ENCODE results near the gene EMILIN1. TPM values are rescaled to one million over a fixed set of nuclear protein-coding genes. Genes with fewer than 3 reads are reported as not detected.

EMILIN1 gene
- total and polyA plus RNA-seq, 9 donors = 66.4 to 146 (median 110) TPM

GRCh38 chr2:27040282-27040681, 38.1 kb upstream of the EMILIN1 start:
- Histone ChIP-seq H3K27me3 (ENCODE audit: control insufficient read depth, insufficient read depth, low read length) (no peaks in the 10 kb centered on the region), H3K36me3 (ENCODE audit: control insufficient read depth, insufficient read depth, low read length) (peaks cover 67% of the 10 kb centered on the region), H3K4me1 (ENCODE audit: control insufficient read depth, insufficient read depth, low read length) (peaks cover 15% of the 10 kb centered on the region), H3K9me3 (replicated peaks; ENCODE audit: control insufficient read depth, low read depth, low read length) (no peaks in the 10 kb centered on the region), H3K4me3 (ENCODE audit: low read length) (no peak overlapping the region), H3K27ac (ENCODE audit: low read length) (no peak overlapping the region)
- WGBS (ENCODE audit: insufficient coverage) = 90% methylated on average over 6 of the region's 8 CpGs
- DNase-seq = no peak

GRCh38 chr2:27041752-27042151, 36.7 kb upstream of the EMILIN1 start:
- H3K36me3 ChIP-seq (ENCODE audit: control insufficient read depth, insufficient read depth, low read length) = peaks cover 52% of the 10 kb centered on the region

GRCh38 chr2:27042159-27042661, 36.2 kb upstream of the EMILIN1 start:
- H3K4me1 ChIP-seq (ENCODE audit: control insufficient read depth, insufficient read depth, low read length) = peaks cover 10% of the 10 kb centered on the region
- no peaks in the 10 kb centered on the region for H3K27me3 ChIP-seq (ENCODE audit: control insufficient read depth, insufficient read depth, low read length)
- 56% methylated on average over 2 of the region's 10 CpGs for WGBS (ENCODE audit: insufficient coverage)
- DNase-seq = peak; percentile 40
- H3K9me3 ChIP-seq (replicated peaks; ENCODE audit: control insufficient read depth, low read depth, low read length) = no peaks in the 10 kb centered on the region
- H3K27ac ChIP-seq (ENCODE audit: low read length) = no peak overlapping the region
- no peak overlapping the region for H3K4me3 ChIP-seq (ENCODE audit: low read length)
- H3K36me3 ChIP-seq (ENCODE audit: control insufficient read depth, insufficient read depth, low read length) = peaks cover 48% of the 10 kb centered on the region

More at GRCh38 chr2:27041752-27042151, 36.7 kb upstream of the EMILIN1 start:
- Histone ChIP-seq H3K9me3 (replicated peaks; ENCODE audit: control insufficient read depth, low read depth, low read length) (no peaks in the 10 kb centered on the region), H3K27ac (ENCODE audit: low read length) (peak overlapping the region; percentile 8), H3K4me3 (ENCODE audit: low read length) (no peak overlapping the region), H3K4me1 (ENCODE audit: control insufficient read depth, insufficient read depth, low read length) (peaks cover 13% of the 10 kb centered on the region), H3K27me3 (ENCODE audit: control insufficient read depth, insufficient read depth, low read length) (no peaks in the 10 kb centered on the region)
- DNase-seq = peak; percentile 43
- 27% methylated on average over 2 of the region's 5 CpGs for WGBS (ENCODE audit: insufficient coverage)

- Histone ChIP-seq H3K4me3 (ENCODE audit: low read length) (no peak overlapping the region), H3K36me3 (ENCODE audit: control insufficient read depth, insufficient read depth, low read length) (peaks cover 39% of the 10 kb centered on the region), H3K4me1 (ENCODE audit: control insufficient read depth, insufficient read depth, low read length) (peaks cover 10% of the 10 kb centered on the region), H3K27me3 (ENCODE audit: control insufficient read depth, insufficient read depth, low read length) (no peaks in the 10 kb centered on the region), H3K9me3 (replicated peaks; ENCODE audit: control insufficient read depth, low read depth, low read length) (no peaks in the 10 kb centered on the region), H3K27ac (ENCODE audit: low read length) (no peak overlapping the region)
- 61% methylated on average over 3 of the region's 7 CpGs for WGBS (ENCODE audit: insufficient coverage)
- no peak for DNase-seq
These were observed 35.3 kb upstream of the EMILIN1 start for GRCh38 chr2:27042985-27043634.

- DNase-seq = no peak
- Histone ChIP-seq H3K27ac (ENCODE audit: low read length) (peak overlapping the region; percentile 97), H3K27me3 (ENCODE audit: control insufficient read depth, insufficient read depth, low read length) (no peaks in the 10 kb centered on the region), H3K9me3 (replicated peaks; ENCODE audit: control insufficient read depth, low read depth, low read length) (no peaks in the 10 kb centered on the region), H3K4me1 (ENCODE audit: control insufficient read depth, insufficient read depth, low read length) (peaks cover 13% of the 10 kb centered on the region), H3K36me3 (ENCODE audit: control insufficient read depth, insufficient read depth, low read length) (peaks cover 19% of the 10 kb centered on the region), H3K4me3 (ENCODE audit: low read length) (peak overlapping the region; percentile 89)
- under 1% methylated on average over 42 of the region's 52 CpGs for WGBS (ENCODE audit: insufficient coverage)
These were observed 28.8 kb upstream of the EMILIN1 start for GRCh38 chr2:27049422-27050280.

GRCh38 chr2:27050281-27050995, 28.0 kb upstream of the EMILIN1 start:
- peak; percentile 98 for DNase-seq
- Histone ChIP-seq H3K36me3 (ENCODE audit: control insufficient read depth, insufficient read depth, low read length) (peaks cover 27% of the 10 kb centered on the region), H3K9me3 (replicated peaks; ENCODE audit: control insufficient read depth, low read depth, low read length) (no peaks in the 10 kb centered on the region), H3K4me1 (ENCODE audit: control insufficient read depth, insufficient read depth, low read length) (peaks cover 13% of the 10 kb centered on the region), H3K27me3 (ENCODE audit: control insufficient read depth, insufficient read depth, low read length) (no peaks in the 10 kb centered on the region), H3K27ac (ENCODE audit: low read length) (peak overlapping the region; percentile 97), H3K4me3 (ENCODE audit: low read length) (peak overlapping the region; percentile 89)
- WGBS (ENCODE audit: insufficient coverage) = 0% methylated on average over 39 of the region's 48 CpGs

- peak; percentile 97 for DNase-seq
- Histone ChIP-seq H3K27me3 (ENCODE audit: control insufficient read depth, insufficient read depth, low read length) (no peaks in the 10 kb centered on the region), H3K4me1 (ENCODE audit: control insufficient read depth, insufficient read depth, low read length) (peaks cover 13% of the 10 kb centered on the region), H3K4me3 (ENCODE audit: low read length) (peak within 1 kb of the TSS; percentile 89), H3K9me3 (replicated peaks; ENCODE audit: control insufficient read depth, low read depth, low read length) (no peaks in the 10 kb centered on the region), H3K36me3 (ENCODE audit: control insufficient read depth, insufficient read depth, low read length) (peaks cover 35% of the 10 kb centered on the region), H3K27ac (ENCODE audit: low read length) (peak within 1 kb of the TSS; percentile 97)
- WGBS (ENCODE audit: insufficient coverage) = under 1% methylated on average over 66 of the region's 67 CpGs
These were observed 27.2 kb upstream of the EMILIN1 start, which contains the start of gene AGBL5 for GRCh38 chr2:27050996-27051901. AGBL5 (plus strand) TSS chr2:27051668; CDS start chr2:27052959, 1,291 bp downstream.

GRCh38 chr2:27051902-27052645, 26.3 kb upstream of the EMILIN1 start:
- peaks cover 44% of the 10 kb centered on the region for H3K36me3 ChIP-seq (ENCODE audit: control insufficient read depth, insufficient read depth, low read length)
- peak overlapping the region; percentile 97 for H3K27ac ChIP-seq (ENCODE audit: low read length)
- peaks cover 13% of the 10 kb centered on the region for H3K4me1 ChIP-seq (ENCODE audit: control insufficient read depth, insufficient read depth, low read length)
- H3K27me3 ChIP-seq (ENCODE audit: control insufficient read depth, insufficient read depth, low read length) = no peaks in the 10 kb centered on the region
- peak overlapping the region; percentile 89 for H3K4me3 ChIP-seq (ENCODE audit: low read length)
- WGBS (ENCODE audit: insufficient coverage) = 0% methylated on average over 19 of the region's 24 CpGs
- H3K9me3 ChIP-seq (replicated peaks; ENCODE audit: control insufficient read depth, low read depth, low read length) = no peaks in the 10 kb centered on the region
- DNase-seq = no peak

- Histone ChIP-seq H3K9me3 (replicated peaks; ENCODE audit: control insufficient read depth, low read depth, low read length) (no peaks in the 10 kb centered on the region), H3K4me1 (ENCODE audit: control insufficient read depth, insufficient read depth, low read length) (peaks cover 13% of the 10 kb centered on the region), H3K36me3 (ENCODE audit: control insufficient read depth, insufficient read depth, low read length) (peaks cover 55% of the 10 kb centered on the region), H3K4me3 (ENCODE audit: low read length) (no peak overlapping the region), H3K27ac (ENCODE audit: low read length) (no peak overlapping the region), H3K27me3 (ENCODE audit: control insufficient read depth, insufficient read depth, low read length) (no peaks in the 10 kb centered on the region)
- DNase-seq = no peak
- 88% methylated on average over 11 of the region's 11 CpGs for WGBS (ENCODE audit: insufficient coverage)
These were observed 25.1 kb upstream of the EMILIN1 start for GRCh38 chr2:27053321-27053720.
